ENCODE measurements around the gene CDCP1.

DNA sequence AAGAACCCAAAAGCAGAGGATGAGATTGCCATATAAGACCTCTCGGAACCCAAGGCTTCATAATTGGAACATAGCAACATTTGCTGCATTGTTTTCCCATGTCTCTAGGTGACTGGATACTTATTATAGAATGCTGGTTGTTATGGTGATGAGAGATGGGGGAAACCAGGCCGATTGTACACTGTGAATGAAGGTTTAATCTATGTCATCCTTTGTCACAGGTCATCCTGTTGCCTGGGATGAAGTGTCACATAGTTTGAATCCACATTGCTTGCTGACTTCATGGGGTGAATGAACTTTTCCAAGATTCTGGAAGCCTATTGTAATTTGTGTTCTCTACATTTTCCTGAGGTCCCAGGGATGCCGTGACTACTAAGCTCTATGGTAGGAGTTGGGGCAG, 78.2 kb downstream of the CDCP1 start:
- TF ChIP-seq POLR2A (IDR thresholded peaks at IDR 0.05) = no peak
- TF ChIP-seq, protein P1, sequence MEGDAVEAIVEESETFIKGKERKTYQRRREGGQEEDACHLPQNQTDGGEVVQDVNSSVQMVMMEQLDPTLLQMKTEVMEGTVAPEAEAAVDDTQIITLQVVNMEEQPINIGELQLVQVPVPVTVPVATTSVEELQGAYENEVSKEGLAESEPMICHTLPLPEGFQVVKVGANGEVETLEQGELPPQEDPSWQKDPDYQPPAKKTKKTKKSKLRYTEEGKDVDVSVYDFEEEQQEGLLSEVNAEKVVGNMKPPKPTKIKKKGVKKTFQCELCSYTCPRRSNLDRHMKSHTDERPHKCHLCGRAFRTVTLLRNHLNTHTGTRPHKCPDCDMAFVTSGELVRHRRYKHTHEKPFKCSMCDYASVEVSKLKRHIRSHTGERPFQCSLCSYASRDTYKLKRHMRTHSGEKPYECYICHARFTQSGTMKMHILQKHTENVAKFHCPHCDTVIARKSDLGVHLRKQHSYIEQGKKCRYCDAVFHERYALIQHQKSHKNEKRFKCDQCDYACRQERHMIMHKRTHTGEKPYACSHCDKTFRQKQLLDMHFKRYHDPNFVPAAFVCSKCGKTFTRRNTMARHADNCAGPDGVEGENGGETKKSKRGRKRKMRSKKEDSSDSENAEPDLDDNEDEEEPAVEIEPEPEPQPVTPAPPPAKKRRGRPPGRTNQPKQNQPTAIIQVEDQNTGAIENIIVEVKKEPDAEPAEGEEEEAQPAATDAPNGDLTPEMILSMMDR (IDR thresholded peaks at IDR 0.05) = no peak
